ENCODE measurements around the gene GLCE.
A peak's percentile ranks its signal among the peaks of the same experiment; 100 is the strongest.

GLCE gene

GRCh38 chr15:69209661-69210060 lies 49.2 kb downstream of the GLCE start:
- no peak for DNase-seq (ENCODE audit: low spot score)

DNA sequence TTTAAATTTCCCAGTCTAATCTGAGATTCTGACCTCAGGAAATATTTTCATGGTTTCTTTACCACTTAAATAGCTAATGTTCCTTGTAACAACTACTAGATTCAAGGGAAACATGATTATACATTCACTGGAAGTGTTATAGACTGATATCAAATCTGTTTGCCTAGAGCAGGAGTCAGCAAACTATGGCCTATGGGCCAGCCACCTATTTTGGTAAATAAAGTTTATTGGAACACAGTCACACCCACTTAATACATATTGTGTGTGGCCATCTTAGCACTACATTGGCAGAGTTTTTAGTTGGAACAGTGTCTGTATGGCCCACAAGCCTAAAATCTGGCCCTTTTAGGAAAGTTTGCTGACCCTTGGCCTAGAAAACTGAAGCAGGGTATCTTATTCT lies 50.1 kb downstream of the GLCE start:
- no peak for DNase-seq (ENCODE audit: low spot score)

GRCh38 chr15:69213786-69214185 lies 53.4 kb downstream of the GLCE start:
- no peak for DNase-seq (ENCODE audit: low spot score)

DNA sequence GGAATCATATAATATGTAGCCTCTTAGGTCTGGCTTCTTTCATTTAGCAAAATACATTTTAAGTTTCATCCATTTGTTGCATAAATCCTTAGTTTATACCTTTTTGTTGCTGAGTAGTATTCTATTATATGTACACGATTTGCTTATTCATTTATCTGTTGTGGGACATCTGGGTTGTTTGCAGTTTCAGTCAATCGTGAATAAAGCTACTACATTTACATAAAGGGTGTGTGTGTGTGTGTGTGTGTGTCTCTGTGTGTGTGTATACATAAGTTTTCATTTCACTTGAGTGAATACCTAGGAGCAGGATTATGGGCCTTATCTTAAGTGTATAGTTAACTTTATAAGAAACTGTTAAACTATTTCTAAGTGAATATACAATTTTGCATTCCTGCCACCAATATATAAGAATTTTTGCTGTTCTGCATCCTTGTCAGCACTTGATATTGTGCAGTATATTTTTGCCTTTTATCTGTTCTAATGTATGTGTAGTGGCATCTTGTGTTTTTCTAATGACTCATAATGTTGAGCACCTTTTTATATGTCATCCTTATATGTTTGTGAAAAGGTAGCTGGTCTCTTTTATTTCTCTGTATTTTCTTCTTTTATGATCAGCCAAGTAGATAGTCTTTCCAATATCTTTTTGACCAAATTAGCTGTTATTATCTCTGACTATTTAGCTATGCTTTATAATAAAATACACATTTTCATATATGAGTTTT lies 55.0 kb downstream of the GLCE start:
- no peak for DNase-seq (ENCODE audit: low spot score)

DNA sequence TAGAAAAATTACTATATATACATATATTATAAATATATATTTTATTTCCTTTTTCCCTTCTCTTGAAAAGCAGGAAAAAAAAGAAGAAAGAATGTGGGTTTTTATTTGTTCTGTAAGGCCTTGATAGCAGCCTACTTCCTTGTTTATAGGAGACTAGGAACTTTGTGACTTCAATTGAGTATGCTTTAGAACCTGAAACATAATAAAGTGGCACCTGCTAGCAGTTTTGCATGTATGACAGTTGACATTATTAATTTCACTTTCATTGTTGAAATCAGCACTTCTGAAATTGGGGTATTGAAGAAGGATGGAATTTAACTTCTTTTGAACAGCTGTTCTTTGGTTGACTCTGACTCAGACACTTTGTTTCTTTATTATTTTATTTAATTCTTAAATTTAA lies 56.9 kb downstream of the GLCE start:
- no peak for DNase-seq (ENCODE audit: low spot score)

DNA sequence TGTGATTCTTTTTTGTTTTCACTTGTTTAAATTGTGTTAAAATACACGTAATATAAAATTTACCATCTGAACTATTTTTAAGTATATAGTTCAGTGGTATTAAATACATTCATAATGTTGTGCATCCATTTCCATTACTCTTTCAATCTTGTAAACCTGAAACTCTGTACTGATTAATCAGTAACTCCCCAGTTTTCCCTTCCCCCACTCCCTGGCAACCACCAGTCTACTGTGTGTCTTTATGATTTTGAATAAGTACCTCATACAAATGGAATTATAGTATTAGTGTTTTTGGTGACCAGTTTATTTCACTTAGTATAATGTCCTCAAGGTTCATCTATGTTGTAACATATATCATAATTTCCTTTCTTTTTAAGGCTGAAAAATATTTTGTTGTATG lies 59.3 kb downstream of the GLCE start:
- DNase-seq (ENCODE audit: low spot score), result no peak

DNA sequence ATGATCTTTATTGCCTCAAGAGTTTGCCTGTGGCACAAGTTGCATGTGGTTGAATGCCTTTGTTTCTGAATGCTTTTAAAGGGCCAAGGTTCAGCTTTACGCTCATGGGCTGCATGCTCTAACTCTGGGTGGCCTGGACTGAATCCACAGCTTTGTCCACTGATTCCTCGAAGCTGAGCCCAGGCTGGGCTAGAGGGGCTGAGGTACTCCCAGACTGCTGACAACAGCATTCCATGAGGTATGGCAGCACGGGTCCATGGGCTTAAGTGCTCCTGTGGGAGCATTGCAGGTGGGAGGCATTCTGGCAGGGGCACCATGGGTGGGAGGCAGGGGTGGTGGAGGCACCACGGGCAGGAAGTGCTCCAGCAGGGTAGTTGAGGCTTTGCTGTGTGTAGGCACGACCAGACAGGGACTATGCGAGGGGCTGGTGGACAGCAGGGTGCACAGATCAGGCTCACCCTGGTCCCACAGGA lies 61.6 kb downstream of the GLCE start:
- DNase-seq (ENCODE audit: low spot score), result no peak

DNA sequence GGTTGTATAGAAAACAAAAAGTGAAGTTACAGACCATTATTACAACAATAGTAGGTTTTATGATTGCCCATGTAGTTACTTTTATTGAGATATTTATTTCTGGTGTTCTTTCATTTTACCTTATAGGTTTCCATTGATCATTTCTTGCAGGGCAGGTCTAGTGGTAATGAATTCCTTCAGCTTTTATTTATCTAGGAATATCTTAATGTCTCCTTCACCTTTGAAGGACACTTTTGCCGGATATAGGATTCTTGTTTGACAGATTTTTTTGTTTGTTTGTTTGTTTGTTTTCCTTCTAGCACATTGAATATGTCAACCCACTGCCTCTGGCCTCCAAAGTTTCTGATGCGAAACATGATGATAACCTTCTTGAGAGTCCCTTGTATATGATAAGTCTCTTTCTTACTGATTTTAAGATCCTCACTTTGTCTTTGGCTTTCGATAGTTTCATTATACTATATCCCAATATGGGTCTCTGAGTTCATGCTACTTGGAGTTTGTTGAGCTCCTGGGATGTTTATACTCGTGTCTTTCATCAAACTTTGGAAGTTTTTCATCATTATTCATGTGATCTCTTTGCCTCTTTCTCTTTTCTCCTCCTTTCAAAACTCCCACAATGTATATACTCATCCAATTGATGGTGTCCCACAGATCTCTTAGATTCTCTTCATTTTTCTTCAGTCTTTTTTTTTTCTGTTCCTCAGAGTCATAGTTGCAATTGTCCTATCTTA lies 62.8 kb downstream of the GLCE start:
- DNase-seq (ENCODE audit: low spot score), result no peak

GRCh38 chr15:69224383-69224782 lies 63.9 kb downstream of the GLCE start:
- no peak for DNase-seq (ENCODE audit: low spot score)

- peak; percentile 47 for DNase-seq (ENCODE audit: low spot score)
Measured at GRCh38 chr15:69225355-69226022, 65.1 kb downstream of the GLCE start.

- DNase-seq (ENCODE audit: low spot score), result no peak
Measured at GRCh38 chr15:69226023-69226355, 65.6 kb downstream of the GLCE start.

GRCh38 chr15:69232144-69232543 lies 71.7 kb downstream of the GLCE start:
- no peak for DNase-seq (ENCODE audit: low spot score)

DNA sequence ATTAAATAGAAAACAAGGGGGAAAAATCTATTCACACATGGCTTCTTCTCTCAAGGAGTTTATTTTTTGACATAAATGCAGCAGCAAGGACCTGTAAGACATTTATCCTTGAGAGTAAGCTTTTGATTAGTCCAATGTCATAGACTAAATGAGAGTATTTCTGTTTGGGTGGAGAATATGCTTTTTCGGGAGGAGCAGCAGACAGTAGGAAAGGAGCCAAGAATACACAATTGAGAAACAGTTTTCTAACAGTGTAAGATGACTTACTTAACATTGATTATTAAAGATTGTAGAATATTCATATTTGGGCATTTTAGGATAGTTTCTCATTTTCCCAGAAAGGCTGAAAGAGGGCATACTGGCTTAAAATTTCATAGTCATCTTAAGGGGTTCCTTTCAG lies 72.3 kb downstream of the GLCE start:
- DNase-seq (ENCODE audit: low spot score), result no peak

DNA sequence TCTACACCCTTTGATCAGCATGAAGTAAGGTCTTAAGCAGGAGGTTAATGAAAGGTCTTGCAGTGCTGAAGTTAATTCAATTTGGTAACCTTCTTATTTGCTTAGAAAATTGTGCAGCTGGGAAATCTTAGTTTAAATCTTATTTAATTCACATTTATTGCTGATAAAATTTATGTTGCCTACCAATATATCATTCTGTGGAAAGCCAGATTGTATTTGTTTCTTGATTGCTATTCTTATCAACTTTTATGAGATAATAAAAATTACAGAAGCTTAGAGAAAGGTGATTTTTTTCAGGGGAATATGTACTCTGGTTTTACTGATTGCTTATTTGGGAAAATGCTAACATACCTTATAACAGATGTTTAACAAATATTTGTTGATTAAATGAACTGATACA lies 74.2 kb downstream of the GLCE start:
- DNase-seq (ENCODE audit: low spot score), result no peak

- no peak for DNase-seq (ENCODE audit: low spot score)
Measured at GRCh38 chr15:69236505-69236904, 76.1 kb downstream of the GLCE start.

DNA sequence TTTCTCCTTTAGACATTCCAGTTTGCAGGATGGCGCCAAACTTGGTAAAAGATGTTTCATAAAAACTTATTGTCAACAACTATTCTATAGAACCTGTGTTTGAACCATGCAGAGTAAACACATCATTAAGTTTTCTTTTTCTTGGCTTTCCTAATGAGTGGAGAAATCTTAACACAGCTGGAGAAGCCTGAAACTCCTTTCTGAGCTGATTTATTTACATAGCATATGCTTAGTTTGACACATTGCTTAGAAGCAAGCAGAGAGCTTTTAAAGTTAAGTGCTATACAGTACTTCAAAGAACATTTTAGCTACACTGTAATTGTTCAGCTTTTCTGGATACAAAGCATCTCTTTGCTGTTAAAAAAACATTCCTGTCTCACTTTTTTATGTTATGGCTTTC lies 77.3 kb downstream of the GLCE start:
- no peak for DNase-seq (ENCODE audit: low spot score)

DNA sequence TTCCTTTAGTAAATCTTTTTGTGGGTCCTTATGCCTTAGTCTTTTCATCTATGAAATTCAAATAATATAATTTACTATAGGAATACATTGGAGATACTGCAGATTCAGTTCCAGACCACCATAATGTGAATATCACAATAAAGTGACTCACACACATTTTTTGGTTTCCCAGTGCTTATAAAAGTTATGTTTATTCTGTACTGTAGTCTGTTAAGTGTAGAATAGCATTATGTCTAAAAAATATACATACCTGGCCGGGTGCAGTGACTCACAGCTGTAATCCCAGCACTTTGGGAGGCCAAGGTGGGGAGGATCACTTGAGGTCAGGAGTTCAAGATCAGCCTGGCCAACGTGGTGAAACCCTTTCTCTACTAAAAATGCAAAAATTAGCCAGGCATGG lies 84.4 kb downstream of the GLCE start:
- no peak for DNase-seq (ENCODE audit: low spot score)

DNA sequence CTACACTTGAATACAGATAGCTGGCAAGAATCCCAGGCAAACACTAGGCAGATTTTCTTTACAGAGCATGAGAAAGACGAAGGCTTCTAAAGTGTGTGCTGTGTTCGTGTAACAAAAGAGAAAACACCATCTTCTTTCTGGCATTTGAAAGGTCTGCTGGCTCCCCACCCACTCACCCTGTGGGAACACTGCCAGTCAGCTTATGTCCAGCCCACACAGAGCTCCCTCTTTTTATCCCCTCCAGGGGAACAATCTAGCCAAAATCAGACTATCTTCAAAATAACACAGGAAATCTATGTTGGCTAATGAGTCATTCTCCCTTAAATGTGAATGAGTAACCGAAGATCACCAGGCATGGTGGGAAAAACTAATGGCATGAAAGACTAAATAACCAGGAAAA lies 92.7 kb downstream of the GLCE start:
- peak; percentile 60 for DNase-seq (ENCODE audit: low spot score)

DNA sequence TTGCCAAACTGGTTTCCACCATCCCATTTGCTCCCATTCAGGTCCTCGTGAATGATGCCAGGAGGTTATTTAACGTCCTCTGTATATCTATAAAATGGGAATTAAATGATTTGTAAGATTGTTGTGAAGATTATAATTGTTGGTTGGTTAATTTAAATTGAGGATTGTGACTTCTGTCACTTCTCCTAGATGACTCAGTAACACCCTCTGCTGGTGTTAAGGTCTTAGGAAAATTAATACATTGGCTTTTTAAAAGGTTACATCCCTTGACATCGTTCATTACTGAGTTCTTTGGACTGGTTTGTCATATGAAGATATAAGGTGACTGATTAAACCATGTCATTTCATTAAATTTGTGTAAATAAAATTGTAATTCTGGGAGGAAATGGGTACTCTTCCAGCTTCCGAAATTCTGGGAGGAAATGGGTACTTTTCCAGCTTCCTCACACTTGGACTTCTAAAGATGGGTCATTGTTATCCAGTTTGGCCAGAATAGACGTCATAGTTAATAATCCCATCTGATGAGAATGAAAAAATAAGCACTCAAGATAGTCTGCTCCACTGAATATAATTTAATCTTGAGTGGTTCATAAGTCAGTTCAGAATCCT lies 105.0 kb downstream of the GLCE start:
- peak; percentile 28 for DNase-seq (ENCODE audit: low spot score)

GRCh38 chr15:69271217-69271616 lies 110.8 kb downstream of the GLCE start:
- no peak for DNase-seq (ENCODE audit: low spot score)

- DNase-seq (ENCODE audit: low spot score), result peak; percentile 8
Measured at GRCh38 chr15:69272139-69272538, 111.7 kb downstream of the GLCE start.

- no peak for DNase-seq (ENCODE audit: low spot score)
Measured at GRCh38 chr15:69272891-69273290, 112.5 kb downstream of the GLCE start.

Data from kidney capillary endothelial cell (primary cell).